ENCODE measurements around the gene PRICKLE1.

Gene PRICKLE1

GRCh38 chr12:42447371-42447786 is 142.2 kb downstream of the PRICKLE1 start:
- Mint-ChIP-seq H3K36me3 (ENCODE audit: insufficient read depth) (peaks cover 28% of the 10 kb centered on the region), H3K9me3 (no peaks in the 10 kb centered on the region), H3K27me3 (no peaks in the 10 kb centered on the region), H3K4me3 (no peak overlapping the region), H3K27ac (ENCODE audit: low read depth) (no peak overlapping the region), H3K4me1 (no peaks in the 10 kb centered on the region)
- no peak for ATAC-seq (replicated peaks; ENCODE audit: extremely low read depth, poor library complexity, severe bottlenecking)
- no peak for DNase-seq (ENCODE audit: low spot score in 2 of 2)

DNA sequence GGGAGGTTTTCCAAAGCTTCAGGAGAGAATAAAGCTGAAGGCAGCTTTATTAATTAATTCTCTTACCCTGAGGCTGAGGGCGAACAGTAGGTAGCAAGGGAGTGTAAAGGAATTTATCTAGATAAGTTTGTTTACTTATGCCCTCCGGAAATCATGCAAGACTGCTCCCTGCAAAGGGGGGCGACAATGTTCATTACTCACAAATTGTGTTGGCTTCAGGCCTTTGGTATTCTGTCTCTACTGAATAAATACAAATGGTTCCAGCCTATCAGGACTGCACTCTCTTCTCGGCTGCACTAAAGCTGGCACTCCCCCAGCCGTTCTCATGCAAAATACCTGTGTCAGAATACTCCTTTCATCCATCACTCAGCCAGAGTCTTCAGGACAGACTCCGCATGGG is 142.8 kb downstream of the PRICKLE1 start:
- ATAC-seq (replicated peaks; ENCODE audit: extremely low read depth, poor library complexity, severe bottlenecking) (no peak), DNase-seq (ENCODE audit: low spot score in 2 of 2) (no peak)
- H3K9me3 Mint-ChIP-seq = no peaks in the 10 kb centered on the region
- no peak overlapping the region for H3K4me3 Mint-ChIP-seq
- no peaks in the 10 kb centered on the region for H3K27me3 Mint-ChIP-seq
- H3K36me3 Mint-ChIP-seq (ENCODE audit: insufficient read depth) = peaks cover 32% of the 10 kb centered on the region
- no peak overlapping the region for H3K27ac Mint-ChIP-seq (ENCODE audit: low read depth)
- H3K4me1 Mint-ChIP-seq = no peaks in the 10 kb centered on the region

DNA sequence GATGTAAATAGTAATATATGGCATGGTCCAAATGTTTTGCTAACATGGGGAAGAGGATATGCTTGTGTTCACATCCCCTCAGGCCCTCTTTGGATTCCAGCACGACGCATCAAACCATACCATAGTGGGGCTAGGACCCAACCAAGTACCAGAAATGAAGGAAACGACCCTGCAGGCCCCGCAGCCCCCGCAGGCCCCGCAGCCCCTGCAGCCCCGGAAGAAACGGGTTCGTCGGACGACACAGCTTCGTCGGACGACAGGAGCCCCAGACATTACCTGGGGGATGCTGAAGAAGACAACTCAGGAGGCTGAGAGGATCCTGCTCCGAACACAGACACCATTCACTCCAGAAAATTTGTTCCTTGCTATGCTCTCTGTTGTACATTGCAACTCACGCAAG is 143.7 kb downstream of the PRICKLE1 start:
- Mint-ChIP-seq H3K4me3 (no peak overlapping the region), H3K27ac (ENCODE audit: low read depth) (no peak overlapping the region), H3K4me1 (no peaks in the 10 kb centered on the region), H3K27me3 (no peaks in the 10 kb centered on the region), H3K36me3 (ENCODE audit: insufficient read depth) (peaks cover 39% of the 10 kb centered on the region), H3K9me3 (no peaks in the 10 kb centered on the region)
- no peak for DNase-seq (ENCODE audit: low spot score in 2 of 2)
- ATAC-seq (replicated peaks; ENCODE audit: extremely low read depth, poor library complexity, severe bottlenecking) = no peak

DNA sequence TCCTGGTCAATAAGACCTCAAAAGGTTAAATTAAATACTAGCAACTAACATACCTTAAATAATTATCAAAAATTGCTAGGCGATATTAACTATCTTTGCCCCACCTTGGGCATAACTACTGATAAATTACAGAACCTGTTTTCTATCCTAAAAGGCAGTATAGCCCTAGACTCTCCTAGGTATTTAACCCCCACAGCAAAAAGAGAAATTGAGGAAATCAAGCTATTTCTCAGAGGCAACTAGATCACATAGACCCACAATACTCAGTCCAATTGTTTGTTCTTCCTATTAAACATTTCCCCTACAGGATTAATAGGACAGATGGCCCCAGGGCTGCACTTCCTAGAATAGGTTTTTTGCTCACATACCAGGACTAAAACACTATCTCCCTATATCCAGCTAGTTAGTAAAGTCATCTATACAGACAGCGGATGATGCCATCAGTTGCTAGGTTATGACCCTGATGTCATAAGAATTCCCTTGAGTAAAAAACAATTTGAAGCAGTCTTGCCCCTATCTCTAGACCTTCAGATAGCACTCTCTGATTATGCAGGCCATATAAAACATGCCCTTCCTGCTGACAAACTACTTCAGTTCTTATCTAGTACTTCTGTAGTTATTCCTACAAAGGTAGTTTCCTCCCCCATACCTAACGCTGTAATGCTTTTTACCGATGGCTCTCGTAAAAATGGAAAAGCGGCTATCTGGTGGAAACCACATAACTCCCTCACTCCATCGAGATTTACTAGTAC is 145.2 kb downstream of the PRICKLE1 start:
- H3K27me3 Mint-ChIP-seq = no peaks in the 10 kb centered on the region
- H3K36me3 Mint-ChIP-seq (ENCODE audit: insufficient read depth) = peaks cover 40% of the 10 kb centered on the region
- no peak overlapping the region for H3K4me3 Mint-ChIP-seq

GRCh38 chr12:42442888-42443287 is 146.7 kb downstream of the PRICKLE1 start:
- no peak for ATAC-seq (replicated peaks; ENCODE audit: extremely low read depth, poor library complexity, severe bottlenecking)
- peaks cover 38% of the 10 kb centered on the region for H3K36me3 Mint-ChIP-seq (ENCODE audit: insufficient read depth)

More for the DNA sequence above, 145.2 kb downstream of the PRICKLE1 start:
- ATAC-seq (replicated peaks; ENCODE audit: extremely low read depth, poor library complexity, severe bottlenecking) (no peak), DNase-seq (ENCODE audit: low spot score in 2 of 2) (no peak)
- Mint-ChIP-seq H3K27ac (ENCODE audit: low read depth) (peak overlapping the region; percentile 10), H3K9me3 (no peaks in the 10 kb centered on the region), H3K4me1 (peaks cover 2% of the 10 kb centered on the region)

DNA sequence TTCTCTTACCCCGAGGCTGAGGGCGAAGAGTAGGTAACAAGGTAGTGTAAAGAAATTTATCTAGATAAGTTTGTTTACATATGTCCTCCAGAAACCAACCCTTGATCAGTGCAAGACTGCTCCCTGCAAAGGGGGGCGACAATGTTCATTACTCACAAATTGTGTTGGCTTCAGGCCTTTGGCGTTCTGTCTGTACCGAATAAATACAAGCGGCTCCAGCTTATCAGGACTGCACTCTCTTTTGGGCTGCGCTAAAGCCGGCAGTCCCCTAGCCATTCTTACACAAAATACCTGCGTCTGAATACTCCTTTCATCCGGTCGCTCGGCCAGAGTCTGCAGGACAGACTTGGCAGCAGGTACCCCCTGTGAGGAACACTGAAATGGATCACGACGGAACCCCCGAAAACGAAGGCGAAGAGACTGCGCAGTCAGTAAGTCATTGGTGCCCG is 147.2 kb downstream of the PRICKLE1 start:
- ATAC-seq (replicated peaks; ENCODE audit: extremely low read depth, poor library complexity, severe bottlenecking) (no peak), DNase-seq (ENCODE audit: low spot score in 2 of 2) (no peak)
- Mint-ChIP-seq H3K27ac (ENCODE audit: low read depth) (no peak overlapping the region), H3K4me1 (peaks cover 5% of the 10 kb centered on the region), H3K27me3 (no peaks in the 10 kb centered on the region), H3K36me3 (ENCODE audit: insufficient read depth) (peaks cover 37% of the 10 kb centered on the region), H3K4me3 (no peak overlapping the region), H3K9me3 (no peaks in the 10 kb centered on the region)

More at GRCh38 chr12:42442888-42443287, 146.7 kb downstream of the PRICKLE1 start:
- Mint-ChIP-seq H3K9me3 (no peaks in the 10 kb centered on the region), H3K27ac (ENCODE audit: low read depth) (no peak overlapping the region), H3K4me3 (no peak overlapping the region), H3K4me1 (peaks cover 5% of the 10 kb centered on the region), H3K27me3 (no peaks in the 10 kb centered on the region)
- DNase-seq (ENCODE audit: low spot score in 2 of 2) = no peak

DNA sequence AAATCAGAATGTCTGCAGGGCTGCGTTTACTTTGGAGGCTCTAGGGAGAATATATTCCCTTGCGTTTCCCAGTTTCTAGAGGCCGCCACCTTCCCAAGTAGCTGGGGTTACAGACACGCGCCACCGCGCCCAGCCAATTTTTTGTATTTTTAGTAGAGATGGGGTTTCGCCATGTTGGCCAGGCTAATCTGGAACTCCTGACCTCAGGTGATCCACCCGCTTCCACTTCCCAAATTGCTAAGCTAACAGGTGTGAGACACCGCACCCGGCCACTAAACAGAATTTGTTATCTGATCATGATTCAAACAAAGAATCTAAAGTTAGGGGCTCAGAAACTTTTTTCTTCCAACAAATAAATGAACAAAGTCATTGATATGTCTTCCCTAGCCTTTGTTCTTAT is 148.9 kb downstream of the PRICKLE1 start:
- Mint-ChIP-seq H3K9me3 (no peaks in the 10 kb centered on the region), H3K4me1 (peaks cover 13% of the 10 kb centered on the region), H3K27me3 (no peaks in the 10 kb centered on the region), H3K36me3 (ENCODE audit: insufficient read depth) (peaks cover 32% of the 10 kb centered on the region), H3K27ac (ENCODE audit: low read depth) (no peak overlapping the region), H3K4me3 (no peak overlapping the region)
- no peak for ATAC-seq (replicated peaks; ENCODE audit: extremely low read depth, poor library complexity, severe bottlenecking)
- no peak for DNase-seq (ENCODE audit: low spot score in 2 of 2)

DNA sequence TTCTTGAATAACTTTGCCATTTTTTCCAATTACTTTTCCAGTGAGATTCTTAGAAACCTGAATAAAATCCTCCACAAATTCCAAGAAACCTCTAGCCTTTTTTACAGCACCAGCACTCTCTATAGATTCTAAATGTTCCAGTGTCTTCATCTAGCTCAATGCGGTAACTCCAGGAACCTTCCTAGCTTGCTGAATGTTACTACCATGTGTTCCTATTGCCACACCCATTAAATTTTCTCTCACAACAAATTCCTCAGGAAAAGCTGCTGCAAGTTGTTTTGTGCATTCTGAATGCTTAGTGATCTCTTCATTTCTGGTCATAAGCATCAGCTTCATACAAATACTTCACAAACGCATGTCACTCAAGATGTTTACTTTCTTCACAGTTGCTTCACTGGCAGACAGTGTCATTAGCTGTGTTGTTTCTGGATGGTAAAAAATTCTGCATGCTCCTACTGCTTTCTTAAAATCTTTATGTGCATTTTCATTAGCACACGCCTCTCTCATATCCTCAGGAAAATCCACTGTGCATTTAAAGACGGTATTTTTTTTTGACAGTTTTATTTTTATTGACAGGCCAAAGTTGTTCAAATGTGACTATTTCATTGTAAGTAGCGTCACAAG is 156.9 kb downstream of the PRICKLE1 start:
- no peaks in the 10 kb centered on the region for H3K27me3 Mint-ChIP-seq
- no peak for DNase-seq (ENCODE audit: low spot score in 2 of 2)
- no peak overlapping the region for H3K4me3 Mint-ChIP-seq
- peaks cover 13% of the 10 kb centered on the region for H3K36me3 Mint-ChIP-seq (ENCODE audit: insufficient read depth)
- no peak overlapping the region for H3K27ac Mint-ChIP-seq (ENCODE audit: low read depth)
- no peaks in the 10 kb centered on the region for H3K9me3 Mint-ChIP-seq
- H3K4me1 Mint-ChIP-seq = peaks cover 22% of the 10 kb centered on the region
- no peak for ATAC-seq (replicated peaks; ENCODE audit: extremely low read depth, poor library complexity, severe bottlenecking)

- no peak overlapping the region for H3K27ac Mint-ChIP-seq (ENCODE audit: low read depth)
- no peak for DNase-seq (ENCODE audit: low spot score in 2 of 2)
- H3K27me3 Mint-ChIP-seq = no peaks in the 10 kb centered on the region
- H3K4me1 Mint-ChIP-seq = peaks cover 19% of the 10 kb centered on the region
- no peak for ATAC-seq (replicated peaks; ENCODE audit: extremely low read depth, poor library complexity, severe bottlenecking)
- H3K36me3 Mint-ChIP-seq (ENCODE audit: insufficient read depth) = peaks cover 16% of the 10 kb centered on the region
- H3K4me3 Mint-ChIP-seq = no peak overlapping the region
- H3K9me3 Mint-ChIP-seq = no peaks in the 10 kb centered on the region
These were observed 160.7 kb downstream of the PRICKLE1 start for GRCh38 chr12:42428850-42429249.

GRCh38 chr12:42426746-42427145 is 162.8 kb downstream of the PRICKLE1 start:
- DNase-seq (ENCODE audit: low spot score in 2 of 2) (no peak), ATAC-seq (replicated peaks; ENCODE audit: extremely low read depth, poor library complexity, severe bottlenecking) (no peak)
- H3K27ac Mint-ChIP-seq (ENCODE audit: low read depth) = peak overlapping the region; percentile 36

DNA sequence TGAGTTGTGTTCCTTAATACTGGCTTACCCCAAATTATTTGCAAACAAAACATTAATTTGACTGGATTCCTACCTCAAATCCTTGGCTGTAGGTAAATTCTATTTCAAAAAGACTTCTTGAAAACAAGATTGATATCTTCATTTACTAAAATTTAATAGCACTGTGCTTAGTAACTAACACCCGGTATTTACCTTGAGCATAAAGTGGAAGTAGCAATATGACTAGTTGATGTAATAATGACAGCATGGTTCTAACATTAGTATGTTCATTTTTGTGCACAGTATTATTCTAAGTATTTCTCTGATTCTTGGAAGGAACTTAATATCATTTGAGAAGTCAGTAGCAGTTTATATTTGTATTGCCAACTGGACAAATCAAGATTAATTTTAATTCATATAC is 166.8 kb downstream of the PRICKLE1 start:
- Mint-ChIP-seq H3K9me3 (no peaks in the 10 kb centered on the region), H3K4me1 (peaks cover 37% of the 10 kb centered on the region), H3K36me3 (ENCODE audit: insufficient read depth) (peaks cover 10% of the 10 kb centered on the region), H3K4me3 (no peak overlapping the region), H3K27me3 (no peaks in the 10 kb centered on the region), H3K27ac (ENCODE audit: low read depth) (no peak overlapping the region)
- DNase-seq (ENCODE audit: low spot score in 2 of 2) (no peak), ATAC-seq (replicated peaks; ENCODE audit: extremely low read depth, poor library complexity, severe bottlenecking) (no peak)

More at GRCh38 chr12:42426746-42427145, 162.8 kb downstream of the PRICKLE1 start:
- no peaks in the 10 kb centered on the region for H3K27me3 Mint-ChIP-seq
- peaks cover 13% of the 10 kb centered on the region for H3K36me3 Mint-ChIP-seq (ENCODE audit: insufficient read depth)
- peaks cover 11% of the 10 kb centered on the region for H3K4me1 Mint-ChIP-seq
- no peak overlapping the region for H3K4me3 Mint-ChIP-seq
- no peaks in the 10 kb centered on the region for H3K9me3 Mint-ChIP-seq

DNA sequence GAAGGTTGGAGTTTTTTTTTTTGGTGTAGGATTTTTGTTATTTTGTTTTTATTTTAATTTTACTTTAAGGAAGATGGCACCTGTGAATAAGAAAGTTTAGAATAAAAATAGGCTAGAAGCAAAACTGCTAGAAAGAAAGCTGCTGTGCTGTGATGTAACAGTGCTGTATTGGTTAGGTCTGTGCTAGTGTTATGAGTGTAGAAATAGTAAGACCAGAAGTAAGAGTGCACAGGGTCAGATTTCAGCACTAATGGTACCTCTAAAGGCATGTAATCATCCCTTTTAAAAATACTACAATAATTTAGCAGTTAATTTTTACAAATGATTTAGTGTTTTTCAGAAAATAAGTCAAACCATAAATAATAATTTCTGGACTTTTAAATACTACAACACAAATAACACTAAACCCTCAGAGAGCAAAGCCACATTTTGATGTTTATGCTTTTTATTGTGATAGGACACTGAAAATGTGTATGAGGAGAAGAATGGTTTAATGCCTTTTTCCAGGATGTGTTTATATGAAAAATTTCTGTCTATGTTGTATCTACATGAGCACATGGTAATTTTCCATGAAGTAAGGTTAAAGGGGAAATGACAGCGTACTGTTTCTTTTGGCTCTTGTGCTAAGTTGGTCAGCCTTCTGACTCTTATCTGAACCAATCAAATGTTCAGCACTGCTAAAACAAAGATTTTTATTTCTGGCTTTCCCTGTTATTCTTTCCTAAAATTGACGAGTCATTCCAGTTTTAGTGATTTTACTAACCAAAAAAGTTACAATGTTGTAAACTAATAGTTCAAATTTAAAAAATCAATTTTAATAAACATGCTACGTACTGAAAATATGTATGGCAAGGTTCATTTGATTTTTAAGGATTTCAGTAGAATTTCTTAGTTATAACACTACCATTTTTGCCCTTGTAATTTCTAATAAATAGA is 167.4 kb downstream of the PRICKLE1 start:
- peaks cover 3% of the 10 kb centered on the region for H3K36me3 Mint-ChIP-seq (ENCODE audit: insufficient read depth)
- ATAC-seq (replicated peaks; ENCODE audit: extremely low read depth, poor library complexity, severe bottlenecking) = no peak
- no peak overlapping the region for H3K4me3 Mint-ChIP-seq
- H3K27ac Mint-ChIP-seq (ENCODE audit: low read depth) = peak overlapping the region; percentile 38
- no peaks in the 10 kb centered on the region for H3K9me3 Mint-ChIP-seq
- H3K4me1 Mint-ChIP-seq = peaks cover 41% of the 10 kb centered on the region
- no peak for DNase-seq (ENCODE audit: low spot score in 2 of 2)
- no peaks in the 10 kb centered on the region for H3K27me3 Mint-ChIP-seq
